Activated T-cell treated with anti-CD3 and anti-CD28 coated beads for 48 hours (primary cell): Measurements from ENCODE around the gene SUSD3.
A peak's percentile ranks its signal among the peaks of the same experiment; 100 is the strongest.
"Not testable (repeated sequence)": the region's sequence is repeated elsewhere in the genome, so short reads cannot be mapped to it uniquely, and the experiment has no call there.

Experiments
- DNase-seq: peaks from one replicate; pipeline ENCODE4 v3.0.0-alpha.2; 2020; ENCODE audit warnings: low read depth

SUSD3 gene

GRCh38 chr9:93058355-93059010 lies at the start of gene SUSD3:
SUSD3 (plus strand) TSS chr9:93058701; CDS start chr9:93058743, 42 bp downstream.
- DNase-seq: peak; percentile 71

- DNase-seq: no peak
Observed at GRCh38 chr9:93009337-93010015, 49.0 kb upstream of the SUSD3 start.

GRCh38 chr9:93010056-93010455 lies 48.4 kb upstream of the SUSD3 start:
- DNase-seq: no peak

- no peak for DNase-seq
Observed at GRCh38 chr9:93010704-93011103, 47.8 kb upstream of the SUSD3 start.

- no peak for DNase-seq
Observed at GRCh38 chr9:93011114-93011513, 47.4 kb upstream of the SUSD3 start.

- no peak for DNase-seq
Observed at GRCh38 chr9:93012963-93013855, 45.3 kb upstream of the SUSD3 start.

- DNase-seq: no peak
Observed at GRCh38 chr9:93013856-93014582, 44.5 kb upstream of the SUSD3 start.

GRCh38 chr9:93015190-93015589 lies 43.3 kb upstream of the SUSD3 start:
- DNase-seq: not testable (repeated sequence)

GRCh38 chr9:93017621-93018020 lies 40.9 kb upstream of the SUSD3 start:
- DNase-seq: no peak

- no peak for DNase-seq
Observed at GRCh38 chr9:93020151-93020550, 38.4 kb upstream of the SUSD3 start.

- DNase-seq: no peak
Observed at GRCh38 chr9:93020771-93021670, 37.5 kb upstream of the SUSD3 start.

- no peak for DNase-seq
Observed at GRCh38 chr9:93022066-93022465, 36.4 kb upstream of the SUSD3 start.

- no peak for DNase-seq
Observed at GRCh38 chr9:93022721-93023520, 35.6 kb upstream of the SUSD3 start.

- no peak for DNase-seq
Observed at GRCh38 chr9:93023521-93023815, 35.0 kb upstream of the SUSD3 start.

- no peak for DNase-seq
Observed at GRCh38 chr9:93024646-93024910, 33.9 kb upstream of the SUSD3 start.

- no peak for DNase-seq
Observed at GRCh38 chr9:93024986-93025630, 33.4 kb upstream of the SUSD3 start.

- DNase-seq: no peak
Observed at GRCh38 chr9:93025736-93026135, 32.8 kb upstream of the SUSD3 start.

GRCh38 chr9:93026640-93027039 lies 31.9 kb upstream of the SUSD3 start:
- no peak for DNase-seq

- no peak for DNase-seq
Observed at GRCh38 chr9:93027750-93028149, 30.8 kb upstream of the SUSD3 start.

- no peak for DNase-seq
Observed at GRCh38 chr9:93028448-93029006, 30.0 kb upstream of the SUSD3 start.
